GM18951 (cell line): Measurements from ENCODE around the gene PDGFA.

Experiments
- POLR2A ChIP-seq: IDR thresholded peaks from 4 replicates; pipeline ENCODE4 v1.6.1; 2011; ENCODE audit warnings: mild to moderate bottlenecking; ENCODE audit not compliant: insufficient read length, insufficient read depth; ENCODE audit errors: extremely low read depth
- in situ Hi-C: fragments of 300-500 bp; cut with MboI; formaldehyde crosslinking; loops from one replicate; pipeline ENCODE4 v1.12.0; 2022; ENCODE audit warnings: low sequenced_read_pairs, mixed read lengths, inconsistent platforms; ENCODE audit not compliant: unreplicated experiment

Gene PDGFA

GRCh38 chr7:521221-522070, 1.8 kb upstream of the PDGFA start:
- no peak for TF ChIP-seq POLR2A
- in situ Hi-C loops, result no loop called here

GRCh38 chr7:520503-521161, 986 bp upstream of the PDGFA start:
- in situ Hi-C loops, result no loop called here
- TF ChIP-seq POLR2A, result no peak

DNA sequence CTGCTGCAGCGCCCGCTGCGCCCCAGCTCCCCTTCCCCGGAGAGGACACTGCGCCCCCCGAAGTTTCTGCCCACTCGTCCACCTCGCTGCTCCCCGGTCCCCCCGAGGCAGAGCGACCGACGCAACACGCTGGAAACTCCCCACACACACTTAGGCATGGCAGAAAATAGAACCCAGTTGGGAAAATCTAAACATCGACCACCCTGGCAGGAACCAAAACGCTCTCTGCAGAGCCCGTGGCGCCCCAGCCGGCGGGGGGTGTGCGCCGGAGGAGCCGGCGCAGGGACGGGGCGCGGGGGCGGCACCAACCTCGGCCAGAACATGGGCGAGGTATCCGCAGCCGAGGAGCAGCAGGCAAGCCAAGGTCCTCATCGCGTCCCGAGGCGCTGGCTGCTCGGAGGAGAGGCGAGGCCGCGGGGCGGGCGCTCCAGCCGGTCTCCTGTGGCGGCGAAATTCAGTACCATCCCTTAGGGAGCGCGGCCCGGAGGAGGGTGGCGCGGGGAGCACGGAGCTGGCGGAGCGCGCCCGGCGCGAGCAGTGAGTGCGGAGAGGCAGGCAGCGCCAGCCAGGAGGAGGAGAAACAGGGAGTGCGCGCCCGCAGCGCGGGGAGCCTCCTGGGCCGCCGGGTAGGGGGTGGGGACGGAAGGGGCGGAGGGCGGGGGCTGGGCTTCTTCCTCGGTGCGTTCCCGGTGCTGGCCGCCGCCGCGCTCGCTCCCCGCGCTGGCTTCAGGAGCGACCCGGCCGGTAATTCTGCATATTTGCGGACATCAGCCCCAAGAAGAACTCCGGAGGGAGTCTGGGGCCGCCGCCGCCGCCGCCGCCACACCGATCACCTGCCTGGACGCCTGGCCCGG, 789 bp downstream of the PDGFA start:
- in situ Hi-C loops, result no loop called here
- peak; percentile 15 for TF ChIP-seq POLR2A

- TF ChIP-seq POLR2A, result no peak
- in situ Hi-C loops, result no loop called here
Measured at GRCh38 chr7:517774-518629, 1.6 kb downstream of the PDGFA start.

GRCh38 chr7:516606-517456, 2.8 kb downstream of the PDGFA start:
- in situ Hi-C loops, result no loop called here
- TF ChIP-seq POLR2A, result no peak

- TF ChIP-seq POLR2A, result no peak
- in situ Hi-C loops, result no loop called here
Measured at GRCh38 chr7:516216-516605, 3.4 kb downstream of the PDGFA start.

- in situ Hi-C loops, result no loop called here
- TF ChIP-seq POLR2A, result no peak
Measured at GRCh38 chr7:515628-516027, 4.0 kb downstream of the PDGFA start.

GRCh38 chr7:514651-515598, 4.7 kb downstream of the PDGFA start:
- in situ Hi-C loops, result no loop called here
- TF ChIP-seq POLR2A, result no peak

GRCh38 chr7:514242-514641, 5.4 kb downstream of the PDGFA start:
- no peak for TF ChIP-seq POLR2A
- in situ Hi-C loops, result no loop called here

GRCh38 chr7:513521-514166, 6.0 kb downstream of the PDGFA start:
- in situ Hi-C loops, result no loop called here
- TF ChIP-seq POLR2A, result no peak
